Fibroblast of skin of left quadriceps (primary cell): ENCODE data around the gene TSPAN18.

Experiments
- DNase-seq, 2 experiments: peaks; one replicate each; pipeline ENCODE4 v3.0.0-alpha.2; 2013; ENCODE audit warnings: low read depth in 2 of 2

TSPAN18 gene

GRCh38 chr11:44711113-44711786, 15.5 kb upstream of the TSPAN18 start:
- no peak for DNase-seq

- no peak for DNase-seq
These were observed 14.8 kb upstream of the TSPAN18 start for GRCh38 chr11:44711787-44712608.

GRCh38 chr11:44713022-44713421, 13.7 kb upstream of the TSPAN18 start:
- DNase-seq, result no peak

DNA sequence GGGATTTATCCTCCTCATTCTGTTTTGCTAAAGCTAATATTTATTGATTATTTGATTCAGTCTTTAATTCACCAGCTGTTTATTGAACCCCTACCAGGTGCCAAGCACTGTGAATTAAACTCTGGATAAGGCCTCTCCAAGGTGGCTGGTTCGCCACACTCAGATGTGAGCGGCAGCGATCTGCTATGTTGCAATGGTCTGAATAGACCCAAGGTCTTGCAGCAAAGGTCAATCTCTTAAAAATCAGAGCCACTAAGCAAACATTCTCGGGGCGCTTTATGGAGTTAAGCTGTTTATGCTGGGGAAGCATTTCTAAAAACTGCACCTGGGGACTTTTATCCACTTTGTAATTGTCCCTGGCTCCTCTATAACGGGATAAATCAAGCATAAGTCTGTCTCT, 10.5 kb upstream of the TSPAN18 start:
- DNase-seq, result no peak

DNA sequence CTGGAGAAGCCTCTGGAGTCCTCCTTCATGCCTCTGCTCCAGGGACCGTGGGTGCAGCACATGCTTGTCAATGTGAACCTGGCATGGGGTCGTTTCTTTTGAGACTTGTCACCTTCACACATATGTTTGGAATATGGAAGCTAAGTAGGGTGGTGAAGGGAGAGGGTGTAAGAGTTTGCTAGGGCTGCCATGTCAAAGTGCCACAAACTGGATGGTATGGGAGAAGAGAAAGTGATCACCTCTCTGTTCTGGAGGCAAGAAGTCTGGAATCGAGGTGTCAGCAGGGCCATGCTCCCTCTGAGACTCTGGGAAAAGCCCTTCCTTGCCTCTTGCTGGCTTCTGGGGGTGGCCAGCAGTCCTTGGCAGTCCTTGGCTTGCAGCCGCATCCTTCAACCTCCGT, 8.7 kb upstream of the TSPAN18 start:
- no peak for DNase-seq

DNA sequence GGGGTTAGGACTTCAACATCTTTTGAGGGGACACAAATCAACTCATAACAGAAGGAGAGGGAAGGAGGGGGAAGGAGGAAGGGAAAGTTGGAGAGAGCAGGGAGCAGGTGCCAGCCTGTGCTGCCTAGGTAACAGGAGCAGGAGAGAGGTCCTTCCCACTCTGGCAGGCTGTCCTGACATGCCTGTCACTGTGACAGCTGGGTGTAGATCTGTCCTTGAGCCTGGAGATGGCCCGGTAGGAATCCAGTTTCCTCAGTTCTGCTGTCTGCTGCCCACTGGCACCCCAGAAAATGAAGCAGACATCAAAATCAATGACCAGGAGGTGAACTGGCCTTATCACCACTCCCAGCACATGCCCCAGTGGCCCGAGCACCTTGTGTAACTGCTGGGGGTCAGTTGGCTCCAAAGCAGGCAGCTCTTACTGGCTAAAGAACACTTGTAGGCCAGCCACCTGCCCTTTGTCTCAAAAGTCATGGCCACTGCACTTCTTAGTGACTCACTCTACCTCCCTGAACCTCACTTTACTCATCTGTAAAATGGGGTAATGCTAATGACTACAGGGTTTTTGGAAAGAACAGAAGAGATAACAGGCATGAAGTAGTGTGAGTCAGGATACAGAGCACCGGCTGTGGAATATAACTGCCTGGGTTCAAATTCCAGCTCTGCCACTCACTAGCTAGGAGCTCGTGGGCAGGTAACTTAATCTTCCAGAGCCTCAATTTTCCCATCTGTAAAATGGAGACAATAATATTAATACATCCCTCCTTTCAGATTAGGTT, 8.0 kb upstream of the TSPAN18 start:
- no peak for DNase-seq

- no peak for DNase-seq
These were observed 1.6 kb upstream of the TSPAN18 start for GRCh38 chr11:44725016-44725685.

- DNase-seq, result no peak
These were observed 942 bp upstream of the TSPAN18 start for GRCh38 chr11:44725757-44726282.

DNA sequence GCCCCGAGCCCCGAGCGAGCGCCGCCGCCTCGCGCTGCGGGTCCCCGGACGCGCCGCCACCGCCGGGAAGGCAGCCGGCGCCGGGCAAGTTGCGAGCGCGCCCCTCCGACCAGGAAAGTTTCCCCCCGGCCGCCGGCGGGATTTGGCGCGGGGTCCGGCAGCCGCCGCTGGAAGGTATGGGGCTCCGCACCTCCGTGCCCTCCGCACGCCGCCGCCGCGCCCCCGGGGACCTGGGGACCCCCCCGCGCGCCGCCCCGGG, 281 bp downstream of the TSPAN18 start:
- no peak for DNase-seq

- DNase-seq, result peak; percentile 70 to 72
These were observed 868 bp downstream of the TSPAN18 start for GRCh38 chr11:44727373-44728287.

- DNase-seq, result no peak
These were observed 1.7 kb downstream of the TSPAN18 start for GRCh38 chr11:44728491-44728910.

DNA sequence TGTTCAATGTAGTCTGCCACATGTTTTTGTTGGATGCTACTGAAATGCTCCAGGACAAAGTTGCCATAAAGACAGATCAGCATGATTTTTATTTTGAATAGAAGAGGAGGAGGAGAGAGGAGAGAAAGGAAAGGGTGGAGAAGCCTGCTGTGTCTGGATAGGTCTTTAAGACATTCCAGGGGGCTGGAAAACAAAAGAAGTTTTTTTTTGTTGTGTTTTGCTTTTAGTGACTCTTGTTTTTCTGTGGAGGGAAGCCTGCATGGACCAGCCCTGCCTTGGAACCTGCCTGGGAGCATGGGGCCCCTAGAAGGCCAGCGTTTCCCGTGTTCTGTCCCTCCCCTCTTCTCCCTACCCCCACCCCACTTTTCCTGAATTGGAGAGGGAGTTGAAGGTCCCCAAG, 2.3 kb downstream of the TSPAN18 start:
- no peak for DNase-seq

- DNase-seq, result no peak
These were observed 3.0 kb downstream of the TSPAN18 start for GRCh38 chr11:44729713-44730112.

GRCh38 chr11:44730775-44731174, 4.0 kb downstream of the TSPAN18 start:
- no peak for DNase-seq

GRCh38 chr11:44731685-44732430, 5.1 kb downstream of the TSPAN18 start:
- DNase-seq, result peak; percentile 86 to 87

DNA sequence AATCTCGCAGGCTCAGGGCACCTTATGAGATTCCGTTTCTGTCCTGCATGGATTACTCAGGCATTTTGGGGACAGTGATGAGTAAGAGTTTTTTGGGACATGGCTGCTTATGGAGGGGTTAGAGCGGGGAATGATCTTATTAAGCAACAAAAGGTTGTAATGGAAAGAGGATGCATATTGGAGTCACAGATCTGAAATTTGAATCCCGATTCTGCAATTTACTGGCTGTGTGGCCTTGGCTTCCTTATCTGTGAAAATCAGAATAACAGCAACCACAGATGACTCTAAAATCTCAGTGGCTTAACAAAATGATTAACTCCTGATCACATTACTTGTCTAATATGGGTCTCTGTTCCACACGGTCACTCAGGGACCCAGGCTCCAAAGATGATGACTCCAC, 5.8 kb downstream of the TSPAN18 start:
- DNase-seq, result no peak

GRCh38 chr11:44733877-44734276, 7.1 kb downstream of the TSPAN18 start:
- no peak for DNase-seq

- no peak for DNase-seq
These were observed 8.2 kb downstream of the TSPAN18 start for GRCh38 chr11:44734843-44735381.

GRCh38 chr11:44736791-44737190, 10.0 kb downstream of the TSPAN18 start:
- no peak for DNase-seq
